Measurements from ENCODE around the gene SCN7A.

GRCh38 chr2:166517533-166518061 lies 23.5 kb upstream of the SCN7A start:
- TF ChIP-seq CTCF (IDR thresholded peaks at IDR 0.05) (no peak), POLR2A (IDR thresholded peaks at IDR 0.05; ENCODE audit: low read depth) (no peak), POLR2AphosphoS5 (IDR thresholded peaks at IDR 0.05) (no peak)
